ENCODE data around the gene SLC1A5. TPM values are rescaled to one million over a fixed set of nuclear protein-coding genes. Genes with fewer than 3 reads are reported as not detected.
"Not testable (repeated sequence)": the region's sequence is repeated elsewhere in the genome, so short reads cannot be mapped to it uniquely, and the experiment has no call there.

Gene SLC1A5
- total RNA-seq, 4 donors from 2014 or later = 42.8 to 93.6 (median 66.7) TPM

- intact Hi-C loops (cut with DNase I) = no loop called here
- TF ChIP-seq EP300 (IDR thresholded peaks at IDR 0.05) (no peak), CTCF (IDR thresholded peaks at IDR 0.05) (peak; percentile 52 to 75 (median 55))
- H3K27me3 ChIP-seq = no peaks in the 10 kb centered on the region
- H3K4me3 ChIP-seq = no peak overlapping the region
- no peak for DNase-seq (ENCODE audit: extremely low spot score)
- H3K4me1 ChIP-seq = peaks cover 0 to 10% (median 2%) of the 10 kb centered on the region in 4 donors
- no peak overlapping the region for H3K27ac ChIP-seq (replicated peaks in 1 of 4)
- H3K36me3 ChIP-seq = no peaks in the 10 kb centered on the region
- no peaks in the 10 kb centered on the region for H3K9me3 ChIP-seq
- 54% methylated on average over 17 of the region's 18 CpGs for WGBS
Measured at GRCh38 chr19:46766569-46767317, 21.7 kb downstream of the SLC1A5 start.

GRCh38 chr19:46764817-46765291 is 23.5 kb downstream of the SLC1A5 start:
- WGBS = 84% methylated on average over 11 of the region's 11 CpGs
- intact Hi-C loops (cut with DNase I) = no loop called here

GRCh38 chr19:46762245-46762890 is 26.0 kb downstream of the SLC1A5 start:
- Histone ChIP-seq H3K4me3 (no peak overlapping the region), H3K27me3 (no peaks in the 10 kb centered on the region), H3K9me3 (no peaks in the 10 kb centered on the region), H3K4me1 (peaks cover 4 to 32% (median 27%) of the 10 kb centered on the region in 4 donors), H3K27ac (replicated peaks in 1 of 4) (no peak overlapping the region), H3K36me3 (peaks cover 0 to 4% (median 2%) of the 10 kb centered on the region in 4 donors)
- intact Hi-C loops (cut with DNase I) = no loop called here
- 82% methylated on average over 6 of the region's 6 CpGs for WGBS
- no peak for TF ChIP-seq CTCF (IDR thresholded peaks at IDR 0.05)
- TF ChIP-seq EP300 (IDR thresholded peaks at IDR 0.05) = no peak
- no peak for TF ChIP-seq POLR2A (IDR thresholded peaks at IDR 0.05; ENCODE audit: low read depth)
- TF ChIP-seq POLR2AphosphoS5 (IDR thresholded peaks at IDR 0.05) = no peak
- no peak for DNase-seq (ENCODE audit: extremely low spot score)

More at GRCh38 chr19:46764817-46765291, 23.5 kb downstream of the SLC1A5 start:
- Histone ChIP-seq H3K36me3 (no peaks in the 10 kb centered on the region), H3K27me3 (no peaks in the 10 kb centered on the region), H3K27ac (replicated peaks in 1 of 4) (no peak overlapping the region), H3K4me3 (no peak overlapping the region), H3K4me1 (peaks cover 4 to 26% (median 14%) of the 10 kb centered on the region in 4 donors), H3K9me3 (no peaks in the 10 kb centered on the region)
- DNase-seq (ENCODE audit: extremely low spot score) = no peak
- TF ChIP-seq CTCF (IDR thresholded peaks at IDR 0.05) = no peak
- TF ChIP-seq POLR2AphosphoS5 (IDR thresholded peaks at IDR 0.05) = no peak
- TF ChIP-seq EP300 (IDR thresholded peaks at IDR 0.05) = no peak
- TF ChIP-seq POLR2A (IDR thresholded peaks at IDR 0.05; ENCODE audit: low read depth) = no peak

- TF ChIP-seq POLR2A (IDR thresholded peaks at IDR 0.05; ENCODE audit: low read depth) (no peak), POLR2AphosphoS5 (IDR thresholded peaks at IDR 0.05) (no peak), EP300 (IDR thresholded peaks at IDR 0.05) (no peak), CTCF (IDR thresholded peaks at IDR 0.05) (no peak)
- H3K9me3 ChIP-seq = no peaks in the 10 kb centered on the region
- 43% methylated on average over 5 of the region's 5 CpGs for WGBS
- peak overlapping the region; percentile 60 to 86 (median 73) for H3K27ac ChIP-seq (replicated peaks in 1 of 4)
- H3K4me1 ChIP-seq = peaks cover 4 to 41% (median 33%) of the 10 kb centered on the region in 4 donors
- no peaks in the 10 kb centered on the region for H3K27me3 ChIP-seq
- peaks cover 0 to 13% (median 10%) of the 10 kb centered on the region in 4 donors for H3K36me3 ChIP-seq
- no peak overlapping the region for H3K4me3 ChIP-seq
- DNase-seq (ENCODE audit: extremely low spot score) = no peak
- intact Hi-C loops (cut with DNase I) = no loop called here
Measured at GRCh38 chr19:46761418-46761831, 27.0 kb downstream of the SLC1A5 start.

- H3K4me3 ChIP-seq; H3K9me3 ChIP-seq; intact Hi-C loops (cut with DNase I); DNase-seq (ENCODE audit: extremely low spot score); H3K27me3 ChIP-seq: not testable (repeated sequence)
- Histone ChIP-seq H3K36me3 (peaks cover 0 to 18% (median 14%) of the 10 kb centered on the region in 4 donors), H3K27ac (replicated peaks in 1 of 4) (peak overlapping the region; percentile 60 to 86 (median 73)), H3K4me1 (peaks cover 4 to 44% (median 36%) of the 10 kb centered on the region in 4 donors)
- 66% methylated on average over 4 of the region's 4 CpGs for WGBS
Measured at GRCh38 chr19:46760897-46761296, 27.5 kb downstream of the SLC1A5 start.
